GM12874 (cell line): ENCODE results near the gene MFAP4.

Experiments
- TF ChIP-seq, protein P1 (sequence below): IDR thresholded peaks from 2 replicates; pipeline ENCODE4 v1.5.1; 2011; ENCODE audit warnings: low read depth, mild to moderate bottlenecking, control low read depth, low read length, moderate library complexity; ENCODE audit not compliant: insufficient read depth

MFAP4 gene

DNA sequence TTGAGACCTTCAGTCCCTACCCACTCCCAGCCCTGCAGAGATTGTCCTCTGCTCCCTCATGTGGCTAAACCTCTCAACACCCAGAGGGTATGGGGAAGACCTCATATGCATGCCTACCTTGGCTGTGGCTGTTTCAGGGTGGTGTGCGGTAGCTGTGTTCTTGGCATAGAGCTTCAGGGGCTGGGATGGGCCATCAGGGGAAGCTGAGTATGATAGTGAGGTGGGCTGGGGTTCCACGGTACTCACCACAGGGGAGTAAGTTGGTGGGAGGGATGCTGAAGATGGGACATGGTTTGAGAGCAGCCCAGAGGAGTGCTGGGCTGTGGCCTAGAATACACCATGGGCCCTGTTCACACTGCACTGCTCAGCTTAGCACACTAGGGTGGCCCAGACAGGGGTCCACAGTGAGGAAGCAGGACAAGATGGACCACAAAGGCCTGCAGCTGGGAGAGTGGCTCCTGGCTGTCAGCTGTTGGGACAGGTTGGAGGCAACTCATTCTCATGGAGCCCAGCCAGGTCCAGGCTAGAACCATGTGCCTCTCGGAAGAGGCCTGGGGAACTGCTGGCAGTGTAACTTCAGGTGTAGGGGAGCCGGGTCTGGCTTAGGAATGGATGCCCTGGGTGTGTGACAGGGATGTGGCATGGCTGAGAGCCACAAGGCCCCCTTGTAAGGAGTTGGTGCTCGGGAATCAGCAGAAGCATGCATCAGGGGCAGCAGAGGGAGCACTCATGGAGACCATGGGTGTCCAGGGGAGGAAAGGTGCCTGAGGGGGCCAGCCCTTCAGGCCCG, 3.1 kb downstream of the MFAP4 start:
- TF ChIP-seq, protein P1, sequence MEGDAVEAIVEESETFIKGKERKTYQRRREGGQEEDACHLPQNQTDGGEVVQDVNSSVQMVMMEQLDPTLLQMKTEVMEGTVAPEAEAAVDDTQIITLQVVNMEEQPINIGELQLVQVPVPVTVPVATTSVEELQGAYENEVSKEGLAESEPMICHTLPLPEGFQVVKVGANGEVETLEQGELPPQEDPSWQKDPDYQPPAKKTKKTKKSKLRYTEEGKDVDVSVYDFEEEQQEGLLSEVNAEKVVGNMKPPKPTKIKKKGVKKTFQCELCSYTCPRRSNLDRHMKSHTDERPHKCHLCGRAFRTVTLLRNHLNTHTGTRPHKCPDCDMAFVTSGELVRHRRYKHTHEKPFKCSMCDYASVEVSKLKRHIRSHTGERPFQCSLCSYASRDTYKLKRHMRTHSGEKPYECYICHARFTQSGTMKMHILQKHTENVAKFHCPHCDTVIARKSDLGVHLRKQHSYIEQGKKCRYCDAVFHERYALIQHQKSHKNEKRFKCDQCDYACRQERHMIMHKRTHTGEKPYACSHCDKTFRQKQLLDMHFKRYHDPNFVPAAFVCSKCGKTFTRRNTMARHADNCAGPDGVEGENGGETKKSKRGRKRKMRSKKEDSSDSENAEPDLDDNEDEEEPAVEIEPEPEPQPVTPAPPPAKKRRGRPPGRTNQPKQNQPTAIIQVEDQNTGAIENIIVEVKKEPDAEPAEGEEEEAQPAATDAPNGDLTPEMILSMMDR = no peak

DNA sequence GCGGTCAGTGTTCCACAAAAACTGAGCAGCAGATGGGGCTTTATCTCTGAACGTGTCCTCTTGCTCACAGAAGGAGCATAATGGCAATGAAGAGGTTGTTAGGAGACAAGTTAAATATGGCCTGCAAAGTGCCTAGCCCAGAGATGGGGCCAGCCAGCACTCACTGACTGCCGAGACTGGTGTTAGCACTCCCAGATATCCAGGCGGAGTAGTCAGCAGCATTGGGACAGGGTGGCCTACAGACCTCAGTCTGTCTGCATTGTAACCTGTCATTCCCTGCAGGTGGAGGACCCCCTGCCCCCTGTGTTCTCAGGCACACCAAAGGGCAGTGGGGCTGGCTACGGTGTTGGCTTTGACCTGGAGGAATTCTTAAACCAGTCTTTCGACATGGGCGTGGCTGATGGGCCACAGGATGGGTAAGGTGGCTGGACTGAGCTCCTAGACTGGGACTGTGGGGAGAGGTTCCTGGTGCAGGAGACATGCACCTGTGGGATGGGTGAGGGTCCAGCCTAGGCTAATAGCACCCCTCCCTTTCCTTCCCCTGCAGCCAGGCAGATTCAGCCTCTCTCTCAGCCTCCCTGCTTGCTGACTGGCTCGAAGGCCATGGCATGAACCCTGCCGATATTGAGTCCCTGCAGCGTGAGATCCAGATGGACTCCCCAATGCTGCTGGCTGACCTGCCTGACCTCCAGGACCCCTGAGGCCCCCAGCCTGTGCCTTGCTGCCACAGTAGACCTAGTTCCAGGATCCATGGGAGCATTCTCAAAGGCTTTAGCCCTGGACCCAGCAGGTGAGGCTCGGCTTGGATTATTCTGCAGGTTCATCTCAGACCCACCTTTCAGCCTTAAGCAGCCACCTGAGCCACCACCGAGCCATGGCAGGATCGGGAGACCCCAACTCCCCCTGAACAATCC, 4.2 kb downstream of the MFAP4 start:
- TF ChIP-seq, protein P1 = no peak

DNA sequence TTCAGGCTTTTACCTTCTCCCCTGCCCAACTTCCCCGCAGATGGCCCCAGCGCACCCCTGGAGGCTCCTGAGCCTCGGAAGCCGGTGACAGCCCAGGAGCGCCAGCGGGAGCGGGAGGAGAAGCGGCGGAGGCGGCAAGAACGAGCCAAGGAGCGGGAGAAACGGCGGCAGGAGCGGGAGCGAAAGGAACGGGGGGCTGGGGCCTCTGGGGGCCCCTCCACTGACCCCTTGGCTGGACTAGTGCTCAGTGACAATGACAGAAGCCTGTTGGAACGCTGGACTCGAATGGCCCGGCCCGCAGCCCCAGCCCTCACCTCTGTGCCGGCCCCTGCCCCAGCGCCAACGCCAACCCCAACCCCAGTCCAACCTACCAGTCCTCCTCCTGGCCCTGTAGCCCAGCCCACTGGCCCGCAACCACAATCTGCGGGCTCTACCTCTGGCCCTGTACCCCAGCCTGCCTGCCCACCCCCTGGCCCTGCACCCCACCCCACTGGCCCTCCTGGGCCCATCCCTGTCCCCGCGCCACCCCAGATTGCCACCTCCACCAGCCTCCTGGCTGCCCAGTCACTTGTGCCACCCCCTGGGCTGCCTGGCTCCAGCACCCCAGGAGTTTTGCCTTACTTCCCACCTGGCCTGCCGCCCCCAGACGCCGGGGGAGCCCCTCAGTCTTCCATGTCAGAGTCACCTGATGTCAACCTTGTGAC, 5.1 kb downstream of the MFAP4 start:
- TF ChIP-seq, protein P1 = no peak

DNA sequence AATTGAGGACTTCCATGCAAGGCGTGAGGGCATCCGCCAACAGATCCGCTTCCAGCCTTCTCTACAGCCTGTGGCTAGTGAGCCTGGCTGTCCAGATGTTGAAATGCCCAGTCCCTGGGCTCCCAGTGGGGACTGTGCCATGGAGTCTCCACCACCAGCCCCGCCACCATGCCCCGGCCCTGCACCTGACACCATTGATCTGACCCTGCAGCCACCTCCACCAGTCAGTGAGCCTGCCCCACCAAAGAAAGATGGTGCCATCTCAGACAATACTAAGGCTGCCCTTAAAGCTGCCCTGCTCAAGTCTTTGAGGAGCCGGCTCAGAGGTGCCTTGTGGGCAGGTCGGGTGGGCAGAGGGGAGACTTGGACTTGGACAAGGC, 5.6 kb downstream of the MFAP4 start:
- TF ChIP-seq, protein P1 = no peak

DNA sequence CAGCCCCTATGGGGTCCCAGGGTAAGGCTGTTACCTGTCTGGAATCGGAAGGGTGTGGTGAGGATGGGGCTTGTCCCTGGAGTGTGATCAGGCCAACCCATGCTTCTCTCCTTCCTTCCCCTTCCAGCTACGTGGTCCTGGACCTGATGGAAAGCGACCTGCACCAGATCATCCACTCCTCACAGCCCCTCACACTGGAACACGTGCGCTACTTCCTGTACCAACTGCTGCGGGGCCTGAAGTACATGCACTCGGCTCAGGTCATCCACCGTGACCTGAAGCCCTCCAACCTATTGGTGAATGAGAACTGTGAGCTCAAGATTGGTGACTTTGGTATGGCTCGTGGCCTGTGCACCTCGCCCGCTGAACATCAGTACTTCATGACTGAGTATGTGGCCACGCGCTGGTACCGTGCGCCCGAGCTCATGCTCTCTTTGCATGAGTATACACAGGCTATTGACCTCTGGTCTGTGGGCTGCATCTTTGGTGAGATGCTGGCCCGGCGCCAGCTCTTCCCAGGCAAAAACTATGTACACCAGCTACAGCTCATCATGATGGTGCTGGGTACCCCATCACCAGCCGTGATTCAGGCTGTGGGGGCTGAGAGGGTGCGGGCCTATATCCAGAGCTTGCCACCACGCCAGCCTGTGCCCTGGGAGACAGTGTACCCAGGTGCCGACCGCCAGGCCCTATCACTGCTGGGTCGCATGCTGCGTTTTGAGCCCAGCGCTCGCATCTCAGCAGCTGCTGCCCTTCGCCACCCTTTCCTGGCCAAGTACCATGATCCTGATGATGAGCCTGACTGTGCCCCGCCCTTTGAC, 6.3 kb downstream of the MFAP4 start:
- TF ChIP-seq, protein P1 = no peak

DNA sequence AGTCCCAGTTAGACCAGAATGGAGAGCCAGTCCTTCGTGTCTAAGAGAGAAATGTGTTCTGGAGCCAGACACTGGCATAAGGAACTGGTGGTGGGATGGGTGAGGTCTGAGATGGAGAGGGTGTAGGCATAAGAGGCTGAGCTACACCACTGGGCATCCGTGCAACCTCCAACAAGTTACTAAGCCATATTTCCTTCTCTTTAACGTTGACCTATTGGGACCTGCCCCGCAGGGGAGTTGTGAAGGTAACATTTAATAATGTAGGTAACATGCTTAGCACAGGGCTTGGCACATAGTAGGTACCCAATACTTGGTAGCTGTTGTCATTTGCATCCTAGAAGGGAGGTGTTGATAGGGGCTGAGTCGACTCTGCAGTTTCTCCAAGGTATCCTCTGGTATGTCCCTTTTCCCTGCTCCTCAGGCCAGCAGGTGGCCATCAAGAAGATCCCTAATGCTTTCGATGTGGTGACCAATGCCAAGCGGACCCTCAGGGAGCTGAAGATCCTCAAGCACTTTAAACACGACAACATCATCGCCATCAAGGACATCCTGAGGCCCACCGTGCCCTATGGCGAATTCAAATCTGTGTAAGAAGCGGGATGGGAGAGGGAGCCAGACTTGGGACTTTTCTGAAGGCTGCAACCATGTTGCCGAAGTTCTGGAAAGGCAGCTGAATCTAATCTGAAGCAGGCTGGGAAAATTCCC, 7.5 kb downstream of the MFAP4 start:
- TF ChIP-seq, protein P1 = no peak
